HL-60 (cell line): ENCODE data around the gene CADM2.

Source experiments
- DNase-seq, 2 experiments: peaks; one replicate each; pipeline ENCODE4 v3.0.0-alpha.2; 2010 to 2020; ENCODE audit warnings: low read depth in 1 of 2, low spot score in 1 of 2
- H3K27ac ChIP-seq: fragments of 250-450 bp; sonication (Bioruptor Pico); replicated peaks from 2 replicates; pipeline ENCODE4 v1.5.1; 2020; ENCODE audit warnings: mild to moderate bottlenecking, moderate library complexity
- H3K27me3 ChIP-seq: fragments of 250-450 bp; sonication (Bioruptor Pico); 2 replicates; pipeline ENCODE4 v1.5.1; 2021; ENCODE audit warnings: mild to moderate bottlenecking, moderate library complexity; ENCODE audit not compliant: insufficient read depth, poor library complexity, severe bottlenecking
- H3K4me3 ChIP-seq: replicated peaks from 2 replicates; pipeline ENCODE4 v1.5.1; 2011; ENCODE audit warnings: mild to moderate bottlenecking, control low read depth, low read length; ENCODE audit not compliant: insufficient read depth
- GABPA ChIP-seq: IDR thresholded peaks from 2 replicates; pipeline ENCODE4 v1.6.1; 2012; ENCODE audit warnings: low read depth
- POLR2AphosphoS5 ChIP-seq: IDR thresholded peaks from 2 replicates; pipeline ENCODE4 v1.6.1; 2012; ENCODE audit warnings: low read depth
- SPI1 ChIP-seq: IDR thresholded peaks from 2 replicates; pipeline ENCODE4 v1.6.1; 2012; ENCODE audit warnings: low read depth, mild to moderate bottlenecking, borderline replicate concordance
- TF ChIP-seq, protein P1 (sequence below): IDR thresholded peaks from 2 replicates; pipeline ENCODE4 v1.6.1; 2012; ENCODE audit warnings: low read depth; ENCODE audit not compliant: insufficient replicate concordance
- TF ChIP-seq, protein P2 (sequence below): IDR thresholded peaks from one replicate; pipeline ENCODE4 v1.5.1; 2011; ENCODE audit warnings: low read length, control low read depth, inconsistent platforms; ENCODE audit not compliant: insufficient read depth

Gene CADM2

DNA sequence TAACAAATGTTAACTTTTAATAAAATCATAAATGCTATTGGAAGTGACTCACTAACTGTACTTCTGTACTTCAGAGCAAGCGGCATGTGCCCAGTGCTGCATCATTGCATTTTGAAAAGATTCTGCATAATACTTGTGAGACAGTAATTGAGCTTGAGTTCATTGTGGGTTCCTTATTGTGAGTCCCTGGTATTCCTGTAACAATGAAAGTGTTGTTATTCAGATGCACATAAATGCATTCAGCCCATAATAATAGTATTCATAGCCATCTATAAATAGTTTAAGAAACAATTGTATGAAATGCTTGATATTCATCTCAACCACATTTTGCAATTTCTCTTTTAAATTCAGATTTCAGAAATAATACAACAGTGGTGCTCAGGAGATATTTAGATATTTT is 976.4 kb downstream of the CADM2 start:
- DNase-seq = no peak
- Histone ChIP-seq H3K4me3 (no peak overlapping the region), H3K27ac (no peak overlapping the region), H3K27me3 (no peaks in the 10 kb centered on the region)
- TF ChIP-seq GABPA (no peak), POLR2AphosphoS5 (no peak), SPI1 (no peak)
- TF ChIP-seq, protein P1, sequence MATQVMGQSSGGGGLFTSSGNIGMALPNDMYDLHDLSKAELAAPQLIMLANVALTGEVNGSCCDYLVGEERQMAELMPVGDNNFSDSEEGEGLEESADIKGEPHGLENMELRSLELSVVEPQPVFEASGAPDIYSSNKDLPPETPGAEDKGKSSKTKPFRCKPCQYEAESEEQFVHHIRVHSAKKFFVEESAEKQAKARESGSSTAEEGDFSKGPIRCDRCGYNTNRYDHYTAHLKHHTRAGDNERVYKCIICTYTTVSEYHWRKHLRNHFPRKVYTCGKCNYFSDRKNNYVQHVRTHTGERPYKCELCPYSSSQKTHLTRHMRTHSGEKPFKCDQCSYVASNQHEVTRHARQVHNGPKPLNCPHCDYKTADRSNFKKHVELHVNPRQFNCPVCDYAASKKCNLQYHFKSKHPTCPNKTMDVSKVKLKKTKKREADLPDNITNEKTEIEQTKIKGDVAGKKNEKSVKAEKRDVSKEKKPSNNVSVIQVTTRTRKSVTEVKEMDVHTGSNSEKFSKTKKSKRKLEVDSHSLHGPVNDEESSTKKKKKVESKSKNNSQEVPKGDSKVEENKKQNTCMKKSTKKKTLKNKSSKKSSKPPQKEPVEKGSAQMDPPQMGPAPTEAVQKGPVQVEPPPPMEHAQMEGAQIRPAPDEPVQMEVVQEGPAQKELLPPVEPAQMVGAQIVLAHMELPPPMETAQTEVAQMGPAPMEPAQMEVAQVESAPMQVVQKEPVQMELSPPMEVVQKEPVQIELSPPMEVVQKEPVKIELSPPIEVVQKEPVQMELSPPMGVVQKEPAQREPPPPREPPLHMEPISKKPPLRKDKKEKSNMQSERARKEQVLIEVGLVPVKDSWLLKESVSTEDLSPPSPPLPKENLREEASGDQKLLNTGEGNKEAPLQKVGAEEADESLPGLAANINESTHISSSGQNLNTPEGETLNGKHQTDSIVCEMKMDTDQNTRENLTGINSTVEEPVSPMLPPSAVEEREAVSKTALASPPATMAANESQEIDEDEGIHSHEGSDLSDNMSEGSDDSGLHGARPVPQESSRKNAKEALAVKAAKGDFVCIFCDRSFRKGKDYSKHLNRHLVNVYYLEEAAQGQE = no peak
- TF ChIP-seq, protein P2, sequence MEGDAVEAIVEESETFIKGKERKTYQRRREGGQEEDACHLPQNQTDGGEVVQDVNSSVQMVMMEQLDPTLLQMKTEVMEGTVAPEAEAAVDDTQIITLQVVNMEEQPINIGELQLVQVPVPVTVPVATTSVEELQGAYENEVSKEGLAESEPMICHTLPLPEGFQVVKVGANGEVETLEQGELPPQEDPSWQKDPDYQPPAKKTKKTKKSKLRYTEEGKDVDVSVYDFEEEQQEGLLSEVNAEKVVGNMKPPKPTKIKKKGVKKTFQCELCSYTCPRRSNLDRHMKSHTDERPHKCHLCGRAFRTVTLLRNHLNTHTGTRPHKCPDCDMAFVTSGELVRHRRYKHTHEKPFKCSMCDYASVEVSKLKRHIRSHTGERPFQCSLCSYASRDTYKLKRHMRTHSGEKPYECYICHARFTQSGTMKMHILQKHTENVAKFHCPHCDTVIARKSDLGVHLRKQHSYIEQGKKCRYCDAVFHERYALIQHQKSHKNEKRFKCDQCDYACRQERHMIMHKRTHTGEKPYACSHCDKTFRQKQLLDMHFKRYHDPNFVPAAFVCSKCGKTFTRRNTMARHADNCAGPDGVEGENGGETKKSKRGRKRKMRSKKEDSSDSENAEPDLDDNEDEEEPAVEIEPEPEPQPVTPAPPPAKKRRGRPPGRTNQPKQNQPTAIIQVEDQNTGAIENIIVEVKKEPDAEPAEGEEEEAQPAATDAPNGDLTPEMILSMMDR = no peak

DNA sequence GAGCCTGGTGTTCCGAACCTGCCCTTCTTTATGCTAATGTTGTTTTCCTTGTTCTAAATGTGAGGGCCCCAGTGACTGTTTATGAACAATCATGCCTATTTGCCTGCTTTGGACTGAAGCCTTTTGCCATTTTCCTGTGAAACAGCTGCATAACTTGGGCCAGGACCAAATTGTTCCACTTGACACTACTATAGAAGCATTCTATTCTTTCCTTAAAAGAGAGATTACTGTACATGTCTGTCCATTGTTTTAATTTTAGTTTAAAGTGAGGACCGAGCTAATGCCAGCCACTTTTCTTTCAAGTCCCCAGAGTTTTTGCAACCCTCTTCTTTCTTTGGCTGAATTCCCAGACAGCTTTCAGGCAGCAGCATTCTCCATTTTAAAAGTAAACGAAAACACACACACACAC is 980.3 kb downstream of the CADM2 start:
- DNase-seq = no peak
- TF ChIP-seq POLR2AphosphoS5 (no peak), SPI1 (no peak), GABPA (no peak)
- TF ChIP-seq, protein P2 = no peak
- TF ChIP-seq, protein P1 = no peak
- H3K4me3 ChIP-seq = no peak overlapping the region
- H3K27me3 ChIP-seq = no peaks in the 10 kb centered on the region
- H3K27ac ChIP-seq = no peak overlapping the region

DNA sequence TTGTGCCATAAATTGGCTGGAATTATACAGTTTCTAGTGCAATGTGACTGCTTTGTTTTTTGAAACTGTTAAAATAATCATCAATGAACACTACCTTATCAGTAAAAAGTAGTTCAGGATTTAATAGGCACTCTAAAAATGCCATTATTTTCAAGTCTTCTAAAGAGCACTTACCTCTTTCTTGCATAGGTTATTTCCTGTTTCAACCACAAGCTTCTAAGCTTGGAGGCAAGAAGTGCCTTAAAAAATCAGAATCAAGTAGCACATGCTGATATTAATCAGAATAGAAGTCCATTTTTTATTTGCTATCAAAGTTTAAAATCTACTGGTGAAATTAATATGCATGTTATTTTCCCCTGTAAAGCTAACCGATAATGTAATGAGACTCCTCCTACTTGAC is 991.6 kb downstream of the CADM2 start:
- H3K27me3 ChIP-seq = no peaks in the 10 kb centered on the region
- H3K27ac ChIP-seq = no peak overlapping the region
- H3K4me3 ChIP-seq = no peak overlapping the region
- TF ChIP-seq SPI1 = no peak
- TF ChIP-seq POLR2AphosphoS5 = no peak
- no peak for TF ChIP-seq GABPA
- TF ChIP-seq, protein P1 = no peak
- TF ChIP-seq, protein P2 = no peak
- DNase-seq = no peak
